Large intestine (tissue), 3 donors: ENCODE data around the gene OBI1. TPM values are rescaled to one million over a fixed set of nuclear protein-coding genes. Genes with fewer than 3 reads are reported as not detected.
A peak's percentile ranks its signal among the peaks of the same experiment; 100 is the strongest.

Experiments
- DNase-seq, 2 donors: peaks; one replicate each; pipeline versions ENCODE4 v3.0.0 to v3.0.0-alpha.2; 2013
- H3K27ac ChIP-seq: one replicate; pipeline ENCODE4 v1.5.1; 2013; ENCODE audit warnings: low read length
- H3K27me3 ChIP-seq: 2 replicates; pipeline ENCODE4 v1.6.1; 2013; ENCODE audit warnings: low read length; ENCODE audit not compliant: control insufficient read depth, insufficient read depth
- H3K36me3 ChIP-seq: 2 replicates; pipeline ENCODE4 v1.6.1; 2013; ENCODE audit warnings: low read length; ENCODE audit not compliant: control insufficient read depth, insufficient read depth
- H3K4me1 ChIP-seq: one replicate; pipeline ENCODE4 v1.6.1; 2013; ENCODE audit warnings: low read length; ENCODE audit not compliant: control insufficient read depth, insufficient read depth
- H3K4me3 ChIP-seq: one replicate; pipeline ENCODE4 v1.5.1; 2013; ENCODE audit warnings: low read length
- H3K9me3 ChIP-seq: one replicate; pipeline ENCODE4 v1.6.1; 2013; ENCODE audit warnings: mild to moderate bottlenecking, low read depth, low read length, moderate library complexity; ENCODE audit not compliant: control insufficient read depth
- WGBS: methylation state at CpG from one replicate; pipeline ENCODE4 v1.1.5; 2013; ENCODE audit warnings: low lambda C conversion rate; ENCODE audit not compliant: insufficient coverage; 5-methylcytosine and 5-hydroxymethylcytosine counted together
- polyA plus RNA-seq: library from polyadenylated mRNA; unstranded; fragments of 120-200 nt; gene quantifications from one replicate; pipeline ENCODE4 v1.2.1, GENCODE V29; 2013

Gene OBI1
- polyA plus RNA-seq, 1 donor, result 19.6 TPM

- Histone ChIP-seq H3K36me3 (no peaks in the 10 kb centered on the region), H3K9me3 (peaks cover 8% of the 10 kb centered on the region), H3K4me1 (peaks cover 14% of the 10 kb centered on the region), H3K4me3 (no peak overlapping the region), H3K27me3 (peaks cover 96% of the 10 kb centered on the region), H3K27ac (no peak overlapping the region)
- DNase-seq, result peak in 1 of 2 donors; percentile 40
- no CpG with 5 or more reads among the region's 50 CpGs for WGBS
Observed at GRCh38 chr13:78596736-78597601, 62.0 kb downstream of the OBI1 start.

- DNase-seq, result no peak
- H3K4me3 ChIP-seq, result no peak overlapping the region
- no peak overlapping the region for H3K27ac ChIP-seq
- WGBS, result no CpG with 5 or more reads among the region's 22 CpGs
- H3K4me1 ChIP-seq, result peaks cover 11% of the 10 kb centered on the region
- H3K36me3 ChIP-seq, result no peaks in the 10 kb centered on the region
- peaks cover 4% of the 10 kb centered on the region for H3K9me3 ChIP-seq
- peaks cover 94% of the 10 kb centered on the region for H3K27me3 ChIP-seq
Observed at GRCh38 chr13:78596399-78596735, 62.6 kb downstream of the OBI1 start.

GRCh38 chr13:78595495-78596398, 63.2 kb downstream of the OBI1 start:
- Histone ChIP-seq H3K27ac (no peak overlapping the region), H3K27me3 (peaks cover 88% of the 10 kb centered on the region), H3K9me3 (peaks cover 3% of the 10 kb centered on the region), H3K4me1 (peaks cover 8% of the 10 kb centered on the region), H3K4me3 (no peak overlapping the region), H3K36me3 (no peaks in the 10 kb centered on the region)
- no peak for DNase-seq
- WGBS, result 0% methylated on average over 1 of the region's 65 CpGs

- H3K27ac ChIP-seq, result no peak overlapping the region
- H3K36me3 ChIP-seq, result no peaks in the 10 kb centered on the region
- WGBS, result 0% methylated on average over 2 of the region's 8 CpGs
- peaks cover 8% of the 10 kb centered on the region for H3K4me1 ChIP-seq
- H3K4me3 ChIP-seq, result no peak overlapping the region
- DNase-seq, result no peak
- peaks cover 85% of the 10 kb centered on the region for H3K27me3 ChIP-seq
- H3K9me3 ChIP-seq, result peaks cover 3% of the 10 kb centered on the region
Observed at GRCh38 chr13:78594456-78594975, 64.4 kb downstream of the OBI1 start.

GRCh38 chr13:78593652-78594455, 65.1 kb downstream of the OBI1 start:
- WGBS, result 6% methylated on average over 4 of the region's 29 CpGs
- H3K4me1 ChIP-seq, result peaks cover 8% of the 10 kb centered on the region
- H3K9me3 ChIP-seq, result peaks cover 3% of the 10 kb centered on the region
- H3K27me3 ChIP-seq, result peaks cover 85% of the 10 kb centered on the region
- H3K4me3 ChIP-seq, result no peak overlapping the region
- H3K27ac ChIP-seq, result no peak overlapping the region
- no peaks in the 10 kb centered on the region for H3K36me3 ChIP-seq
- no peak for DNase-seq

GRCh38 chr13:78593129-78593528, 65.8 kb downstream of the OBI1 start:
- 8% methylated on average over 3 of the region's 13 CpGs for WGBS
- H3K4me3 ChIP-seq, result no peak overlapping the region
- peaks cover 3% of the 10 kb centered on the region for H3K9me3 ChIP-seq
- H3K27me3 ChIP-seq, result peaks cover 87% of the 10 kb centered on the region
- H3K36me3 ChIP-seq, result no peaks in the 10 kb centered on the region
- no peak overlapping the region for H3K27ac ChIP-seq
- peaks cover 8% of the 10 kb centered on the region for H3K4me1 ChIP-seq
- DNase-seq, result no peak

- H3K27ac ChIP-seq, result no peak overlapping the region
- peaks cover 87% of the 10 kb centered on the region for H3K27me3 ChIP-seq
- peaks cover 3% of the 10 kb centered on the region for H3K9me3 ChIP-seq
- no CpG with 5 or more reads among the region's 6 CpGs for WGBS
- no peak overlapping the region for H3K4me3 ChIP-seq
- no peak for DNase-seq
- H3K4me1 ChIP-seq, result peaks cover 8% of the 10 kb centered on the region
- no peaks in the 10 kb centered on the region for H3K36me3 ChIP-seq
Observed at GRCh38 chr13:78592584-78592983, 66.4 kb downstream of the OBI1 start.

- peak in 1 of 2 donors; percentile 9 for DNase-seq
- Histone ChIP-seq H3K4me1 (no peaks in the 10 kb centered on the region), H3K4me3 (no peak overlapping the region), H3K27me3 (peaks cover 74% of the 10 kb centered on the region), H3K27ac (no peak overlapping the region), H3K9me3 (no peaks in the 10 kb centered on the region), H3K36me3 (no peaks in the 10 kb centered on the region)
- no CpG with 5 or more reads among the region's 7 CpGs for WGBS
Observed at GRCh38 chr13:78589206-78589605, 69.7 kb downstream of the OBI1 start.

- H3K27me3 ChIP-seq, result peaks cover 58% of the 10 kb centered on the region
- no peak for DNase-seq
- no peaks in the 10 kb centered on the region for H3K4me1 ChIP-seq
- no peaks in the 10 kb centered on the region for H3K9me3 ChIP-seq
- no peak overlapping the region for H3K4me3 ChIP-seq
- H3K36me3 ChIP-seq, result no peaks in the 10 kb centered on the region
- H3K27ac ChIP-seq, result no peak overlapping the region
- no CpG with 5 or more reads among the region's 18 CpGs for WGBS
Observed at GRCh38 chr13:78587395-78587794, 71.6 kb downstream of the OBI1 start.

- H3K9me3 ChIP-seq, result no peaks in the 10 kb centered on the region
- DNase-seq, result no peak
- no peaks in the 10 kb centered on the region for H3K4me1 ChIP-seq
- no peaks in the 10 kb centered on the region for H3K36me3 ChIP-seq
- no peak overlapping the region for H3K27ac ChIP-seq
- WGBS, result 7% methylated on average over 9 of the region's 21 CpGs
- peaks cover 54% of the 10 kb centered on the region for H3K27me3 ChIP-seq
- H3K4me3 ChIP-seq, result no peak overlapping the region
Observed at GRCh38 chr13:78586706-78587105, 72.2 kb downstream of the OBI1 start.
